HCT116 (cell line): Measurements from ENCODE around the gene PRAMEF1.

Source experiments
- ZFX ChIP-seq: fragments of 450-650 bp; IDR thresholded peaks from 2 replicates; pipeline ENCODE4 v1.6.1; 2017
- TF ChIP-seq, protein P1 (sequence below), 3 experiments: fragments of 200-600 bp in 1 of 3; sonication (generic) in 1 of 3; IDR thresholded peaks in 2 of 3; conservative IDR thresholded peaks in 1 of 3; 2 replicates each; pipeline ENCODE4 v1.5.1; 2012 to 2017; ENCODE audit warnings: low read depth in 2 of 3, low read length in 2 of 3, antibody characterized with exemption in 1 of 3, borderline replicate concordance in 1 of 3, control low read depth in 1 of 3, mild to moderate bottlenecking in 1 of 3, mixed read lengths in 1 of 3, mixed run types in 1 of 3, moderate library complexity in 1 of 3; ENCODE audit not compliant: insufficient read depth in 1 of 3

DNA sequence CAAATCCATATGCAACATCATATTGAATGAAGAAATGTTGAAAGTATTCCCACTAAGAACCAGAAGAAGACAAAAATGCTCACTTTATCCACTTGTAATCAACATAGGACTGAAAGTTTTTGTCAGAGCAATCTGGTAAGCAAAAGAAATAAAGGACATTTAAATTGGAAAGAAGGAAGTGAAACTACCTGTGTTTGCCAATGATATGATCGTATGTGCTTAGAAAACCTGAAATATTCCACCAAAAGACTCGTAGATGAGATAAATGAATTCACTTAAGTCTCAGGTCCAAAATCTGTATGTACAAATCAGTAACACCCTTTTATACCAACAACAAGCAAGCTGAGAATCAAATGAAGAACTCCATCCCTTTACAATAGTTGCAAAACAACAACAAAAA, 8.5 kb downstream of the PRAMEF1 start:
- TF ChIP-seq, protein P1, sequence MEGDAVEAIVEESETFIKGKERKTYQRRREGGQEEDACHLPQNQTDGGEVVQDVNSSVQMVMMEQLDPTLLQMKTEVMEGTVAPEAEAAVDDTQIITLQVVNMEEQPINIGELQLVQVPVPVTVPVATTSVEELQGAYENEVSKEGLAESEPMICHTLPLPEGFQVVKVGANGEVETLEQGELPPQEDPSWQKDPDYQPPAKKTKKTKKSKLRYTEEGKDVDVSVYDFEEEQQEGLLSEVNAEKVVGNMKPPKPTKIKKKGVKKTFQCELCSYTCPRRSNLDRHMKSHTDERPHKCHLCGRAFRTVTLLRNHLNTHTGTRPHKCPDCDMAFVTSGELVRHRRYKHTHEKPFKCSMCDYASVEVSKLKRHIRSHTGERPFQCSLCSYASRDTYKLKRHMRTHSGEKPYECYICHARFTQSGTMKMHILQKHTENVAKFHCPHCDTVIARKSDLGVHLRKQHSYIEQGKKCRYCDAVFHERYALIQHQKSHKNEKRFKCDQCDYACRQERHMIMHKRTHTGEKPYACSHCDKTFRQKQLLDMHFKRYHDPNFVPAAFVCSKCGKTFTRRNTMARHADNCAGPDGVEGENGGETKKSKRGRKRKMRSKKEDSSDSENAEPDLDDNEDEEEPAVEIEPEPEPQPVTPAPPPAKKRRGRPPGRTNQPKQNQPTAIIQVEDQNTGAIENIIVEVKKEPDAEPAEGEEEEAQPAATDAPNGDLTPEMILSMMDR (IDR thresholded peaks at IDR 0.05 in 2 of 3, conservative IDR thresholded peaks at IDR 0.05 in 1 of 3; ENCODE audit: borderline replicate concordance in 1 of 3, insufficient read depth in 1 of 3, low read depth in 2 of 3, low read length in 2 of 3) = no peak
- no peak for TF ChIP-seq ZFX
